HG02884 (cell line): ENCODE data around the gene MAPK7.
A peak's percentile ranks its signal among the peaks of the same experiment; 100 is the strongest.

ENCODE experiments used
- ATAC-seq: cut with Tn5 transposase; IDR thresholded peaks from one replicate; pipeline ENCODE4 v1.9.1; 2021; ENCODE audit warnings: mild to moderate bottlenecking, moderate library complexity; ENCODE audit not compliant: unreplicated experiment

The MAPK7 gene

DNA sequence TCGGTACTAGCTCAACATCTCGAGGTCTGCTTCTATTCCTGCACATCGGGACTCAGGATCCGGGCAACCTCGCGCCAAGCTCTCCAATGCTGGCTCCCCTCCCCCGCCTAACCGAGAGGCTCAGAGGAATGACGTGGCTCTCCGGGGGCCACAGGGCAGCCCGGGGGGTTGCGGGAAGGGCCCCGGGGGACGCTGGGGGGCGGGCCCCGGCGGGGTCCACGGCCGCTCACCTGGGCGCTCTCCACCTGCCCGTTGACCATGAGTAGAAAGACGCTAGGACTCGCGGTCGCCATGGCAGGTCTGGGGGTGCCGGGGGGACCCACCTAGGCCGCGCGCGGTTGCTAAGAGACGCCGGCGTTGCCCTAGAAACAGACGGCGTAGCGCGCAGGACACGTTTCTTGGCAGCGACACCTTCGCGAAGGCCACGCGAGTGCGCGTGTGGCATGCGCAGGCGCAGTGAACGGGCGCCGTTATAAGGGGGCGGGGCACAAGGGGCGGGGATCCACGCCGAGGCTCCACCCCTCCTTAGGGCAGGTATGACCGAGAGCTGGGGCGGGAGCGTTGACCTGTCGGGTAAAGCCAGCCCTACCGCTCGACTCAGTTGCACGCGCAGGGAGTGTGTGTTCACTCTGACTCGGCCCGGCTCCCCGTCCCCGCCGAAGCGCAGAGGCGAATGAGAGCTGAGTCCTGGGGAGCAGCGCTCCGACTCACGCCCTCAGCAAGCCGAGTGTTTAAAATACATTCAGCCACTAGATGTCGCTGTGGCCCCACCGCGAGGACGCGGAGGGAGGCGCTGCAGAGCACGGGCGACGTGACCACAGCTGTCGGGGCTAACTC is 15.8 kb upstream of the MAPK7 start, which contains the start of gene B9D1:
B9D1 (minus strand) TSS at position 447 of the 837 bp plus-strand sequence; CDS start at position 293, 154 bp downstream.
- peak; percentile 64 for ATAC-seq

DNA sequence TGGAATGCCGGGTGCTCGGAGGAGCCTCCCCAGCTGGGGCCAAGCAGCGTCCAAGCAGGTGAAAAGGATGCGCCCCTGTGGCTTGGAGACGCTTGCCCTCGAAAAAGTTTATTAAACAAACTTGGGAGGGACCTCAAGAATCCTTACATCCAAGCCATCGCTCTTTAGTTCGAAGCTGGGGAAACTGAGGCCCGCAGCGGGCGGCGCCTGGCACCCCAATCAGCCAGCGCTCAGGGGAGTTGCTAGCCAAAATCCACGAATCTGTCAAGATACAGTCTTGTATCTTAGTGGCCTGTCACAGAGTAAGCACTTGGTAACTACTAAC is 15.2 kb upstream of the MAPK7 start:
- no peak for ATAC-seq

DNA sequence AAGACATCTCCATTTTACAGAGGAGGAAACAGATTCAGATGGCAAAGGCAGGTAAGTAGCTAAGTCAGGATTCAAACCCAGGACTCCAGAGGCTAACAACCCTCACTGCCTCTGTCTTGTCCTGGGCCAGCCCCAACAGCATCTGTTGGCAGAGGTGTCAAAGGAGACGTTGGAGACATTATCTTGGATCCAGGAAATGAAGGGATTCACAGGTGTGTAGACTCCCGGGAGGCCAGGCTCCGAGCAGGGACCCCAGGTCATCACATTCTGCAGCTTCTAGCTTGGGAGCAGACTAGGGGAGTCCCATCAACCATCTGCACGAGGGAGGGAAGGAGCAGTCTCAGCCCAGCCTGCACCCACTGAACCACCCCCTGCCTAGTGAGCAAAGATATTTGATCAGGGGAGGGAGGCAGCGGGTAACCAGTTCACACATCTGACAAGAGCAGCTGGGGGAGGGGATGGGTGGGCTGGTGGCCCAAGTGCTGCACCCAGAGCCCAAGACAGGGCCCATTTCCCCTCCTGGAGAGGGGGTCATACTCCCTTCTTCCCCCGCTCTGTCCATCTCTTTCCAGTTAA is 14.8 kb upstream of the MAPK7 start:
- no peak for ATAC-seq

DNA sequence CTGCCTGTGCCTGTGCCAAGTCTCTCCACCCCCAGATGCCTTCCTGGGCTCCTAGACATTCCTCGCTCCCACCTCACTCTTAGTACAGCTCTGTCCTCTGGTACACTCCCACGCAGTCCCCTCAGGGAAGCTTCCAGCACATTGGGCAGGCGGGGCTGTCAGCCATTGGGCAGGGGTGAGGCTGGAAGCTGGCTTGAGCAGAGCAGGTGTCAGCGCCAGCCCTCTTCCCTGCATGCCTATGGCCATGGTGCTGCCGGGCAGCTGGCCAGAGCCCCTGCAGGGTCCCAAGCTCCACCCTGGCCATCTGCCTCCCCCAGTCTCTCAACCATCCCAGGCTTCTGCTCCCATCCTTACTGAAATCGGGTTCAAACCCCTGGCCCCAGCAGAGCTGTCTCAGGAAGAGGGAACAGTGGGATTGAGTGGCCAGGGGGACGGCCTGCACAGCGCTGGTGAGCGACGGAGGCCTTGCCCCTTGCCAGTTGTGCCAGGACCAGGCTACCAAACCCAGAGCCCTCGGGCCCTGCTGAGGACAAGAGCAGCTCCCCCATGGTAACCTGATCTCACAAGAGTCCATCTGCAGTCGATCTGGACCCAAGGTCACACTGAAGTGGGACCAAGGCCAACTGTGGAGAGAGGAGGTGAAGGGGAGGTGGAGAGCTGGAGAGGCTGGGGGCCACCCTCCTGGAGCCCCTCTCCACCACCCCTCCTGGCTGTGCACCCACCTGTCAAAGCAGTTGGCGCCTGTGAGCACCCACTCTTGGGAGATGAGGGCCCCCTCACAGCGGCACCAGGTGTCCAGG is 13.4 kb upstream of the MAPK7 start:
- no peak for ATAC-seq

DNA sequence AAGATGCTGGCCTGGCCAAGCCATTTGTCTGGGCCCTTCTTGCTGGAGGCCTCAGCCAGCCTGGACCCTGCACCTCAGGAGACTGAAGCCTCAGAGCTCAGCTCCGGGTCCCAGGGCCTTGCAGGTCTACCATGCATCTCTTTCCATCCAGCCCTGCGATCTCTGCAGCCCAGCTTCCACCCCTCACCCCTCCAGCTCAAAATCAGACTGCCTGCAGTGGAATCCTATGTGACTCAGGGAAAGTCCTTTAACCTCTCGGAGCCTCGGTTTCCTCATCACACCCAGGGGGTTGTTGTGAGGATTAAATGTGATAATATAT is 12.8 kb upstream of the MAPK7 start:
- ATAC-seq, result no peak

DNA sequence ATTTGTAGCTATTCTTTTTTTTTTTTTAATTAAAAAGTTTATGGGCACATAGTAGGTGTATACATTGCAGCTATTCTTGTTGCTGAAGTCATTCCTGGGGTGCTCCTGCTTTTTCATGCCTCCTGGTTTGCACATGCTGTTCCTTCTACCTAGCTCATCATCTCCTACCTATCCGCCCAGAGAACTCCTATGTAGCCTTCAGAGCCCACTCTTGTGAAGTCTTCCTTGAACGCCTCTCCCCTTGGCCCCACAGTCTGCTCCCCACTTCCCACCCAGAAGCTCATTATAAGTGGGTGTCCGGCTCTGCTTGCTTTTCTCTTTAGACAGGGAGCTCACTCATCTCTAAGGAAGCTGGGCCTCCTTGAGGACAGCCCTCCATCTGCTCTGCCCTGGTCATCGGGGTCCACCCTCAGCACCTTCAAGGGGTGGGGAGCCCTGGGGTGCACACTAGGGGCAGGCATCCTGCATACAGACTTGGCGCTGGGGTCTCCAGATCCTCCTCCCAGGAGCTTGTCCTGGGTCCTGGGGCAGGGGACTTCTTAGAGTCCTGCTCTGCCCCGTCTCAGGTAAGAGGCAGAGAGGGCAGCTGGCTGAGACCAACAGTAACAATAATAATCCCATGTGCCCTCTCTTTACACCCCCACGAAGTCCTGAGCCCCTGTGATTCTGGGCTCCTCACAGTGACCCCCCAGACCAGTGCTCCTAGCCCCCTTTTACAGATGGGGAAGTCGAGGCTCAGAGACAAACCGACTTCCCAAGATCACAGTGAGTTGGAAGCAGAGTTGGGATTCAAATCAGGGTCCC is 12.3 kb upstream of the MAPK7 start:
- ATAC-seq, result no peak

DNA sequence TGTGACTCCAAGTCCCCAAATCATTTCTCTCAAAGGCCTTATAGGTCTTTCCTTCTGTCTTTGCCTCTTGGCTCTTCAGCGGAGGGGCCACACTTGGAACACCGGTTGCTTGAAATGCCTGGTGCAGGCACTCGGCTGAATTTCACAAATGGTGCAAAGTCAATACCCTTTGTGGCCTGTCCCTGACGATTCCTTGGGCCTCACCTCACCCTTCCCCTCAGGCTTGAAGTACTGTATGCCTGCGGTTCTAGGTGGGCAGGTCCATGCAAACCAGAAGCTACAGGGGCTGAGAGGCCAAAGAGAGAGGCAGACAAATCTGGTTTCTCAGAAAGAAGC is 11.7 kb upstream of the MAPK7 start:
- ATAC-seq, result no peak

DNA sequence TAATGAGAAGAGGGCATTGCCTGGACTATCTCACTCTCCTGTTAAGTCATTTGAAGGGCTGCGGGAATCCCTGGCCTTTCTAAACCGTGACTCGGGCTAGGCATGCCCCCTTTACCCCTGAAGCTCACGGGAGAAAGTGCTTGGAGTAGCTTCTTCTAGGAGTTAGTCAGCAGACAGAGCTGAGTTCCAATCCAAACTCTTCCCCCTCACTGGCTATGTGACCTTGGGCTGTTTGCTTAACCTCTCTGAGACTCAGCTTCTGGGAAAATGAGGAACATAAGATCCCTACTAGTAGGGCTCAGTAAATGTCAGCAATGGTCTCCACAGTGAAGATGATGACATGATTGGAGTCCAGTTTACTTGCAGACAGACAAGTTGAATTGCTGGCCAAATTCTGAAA is 10.1 kb upstream of the MAPK7 start:
- no peak for ATAC-seq

DNA sequence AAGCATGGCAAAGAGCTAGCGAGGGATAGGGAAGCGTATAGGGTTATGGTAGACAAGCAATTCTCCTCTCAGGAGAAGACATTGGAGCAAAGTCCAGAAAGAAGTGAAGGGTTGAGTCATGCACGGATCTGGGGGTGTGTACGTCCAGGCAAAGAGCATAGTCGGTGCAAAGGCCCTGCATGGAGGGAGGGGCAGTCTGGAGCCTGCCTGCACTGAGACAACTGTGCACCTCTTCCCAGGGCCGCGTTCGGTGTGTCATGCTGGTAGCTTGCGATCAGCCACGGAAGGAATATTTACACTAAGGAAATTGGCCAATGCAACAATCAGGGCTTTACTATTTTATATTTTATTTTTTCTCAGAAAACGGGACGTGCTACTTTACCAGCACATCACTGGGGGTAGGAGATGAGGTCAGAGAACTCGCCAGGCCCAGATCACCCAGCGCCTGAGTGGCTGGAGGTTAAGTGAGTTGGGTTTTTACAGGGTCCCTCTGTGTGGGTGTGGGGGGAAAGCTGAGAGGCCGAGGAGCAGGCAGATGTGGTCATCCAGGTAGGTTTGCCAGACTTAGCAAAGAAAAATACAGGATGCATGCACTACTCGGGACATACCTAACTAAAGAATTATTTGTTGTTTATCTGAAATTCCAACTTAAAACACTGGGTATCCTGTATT is 9.1 kb upstream of the MAPK7 start:
- ATAC-seq, result no peak

DNA sequence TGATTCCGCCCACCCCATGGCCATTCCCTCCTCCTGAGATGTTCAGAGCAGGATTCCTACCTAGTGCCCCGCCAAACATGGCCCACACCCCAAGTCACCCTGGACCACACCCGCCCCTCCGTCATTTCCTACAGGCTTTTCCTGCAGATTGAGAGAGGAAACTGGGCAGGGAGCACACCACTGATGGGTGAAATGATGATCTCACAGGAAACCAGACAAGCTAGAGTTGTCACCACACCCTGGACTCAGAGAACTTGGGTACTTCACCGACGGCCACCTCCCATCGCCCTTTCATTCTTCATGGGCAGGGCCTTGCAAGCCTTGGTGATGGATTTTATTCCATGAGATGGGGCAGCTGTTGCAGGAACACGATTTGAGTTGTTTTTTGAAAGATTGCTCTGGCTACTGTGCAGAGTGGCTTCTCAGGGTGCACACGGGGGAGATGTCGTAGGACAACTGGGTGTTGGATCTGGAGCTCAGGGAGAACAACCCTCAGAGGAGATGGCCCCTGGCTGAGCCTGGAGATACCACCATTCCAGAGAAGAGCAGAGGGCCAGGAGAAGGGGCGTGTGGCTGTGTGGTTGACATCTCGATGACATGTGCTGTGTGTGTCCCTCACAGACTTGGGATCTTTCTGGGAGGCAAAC is 8.3 kb upstream of the MAPK7 start:
- ATAC-seq, result no peak

DNA sequence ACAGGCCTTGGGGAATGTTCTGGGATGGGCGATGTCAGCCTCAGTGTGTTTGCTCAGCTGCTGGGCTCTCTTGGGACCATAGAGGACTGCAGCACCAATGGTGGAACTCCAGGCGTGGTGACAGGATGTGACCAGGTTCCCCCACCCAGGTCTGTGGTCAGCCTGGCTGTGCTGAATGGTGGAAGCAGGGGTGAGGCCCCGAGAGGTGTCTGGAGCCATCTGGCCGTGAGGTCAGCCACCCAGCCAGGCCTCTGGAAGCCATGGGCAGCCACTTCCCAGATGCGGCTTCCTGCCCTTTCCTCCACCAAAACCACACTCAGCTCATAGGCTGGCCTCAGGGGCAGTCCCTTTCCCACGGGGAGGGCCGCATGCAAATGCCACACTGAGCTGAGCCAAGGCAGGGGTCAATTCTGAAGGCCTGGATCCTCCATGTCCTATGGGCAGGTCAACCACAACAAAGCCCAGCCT is 7.8 kb upstream of the MAPK7 start:
- ATAC-seq, result no peak

DNA sequence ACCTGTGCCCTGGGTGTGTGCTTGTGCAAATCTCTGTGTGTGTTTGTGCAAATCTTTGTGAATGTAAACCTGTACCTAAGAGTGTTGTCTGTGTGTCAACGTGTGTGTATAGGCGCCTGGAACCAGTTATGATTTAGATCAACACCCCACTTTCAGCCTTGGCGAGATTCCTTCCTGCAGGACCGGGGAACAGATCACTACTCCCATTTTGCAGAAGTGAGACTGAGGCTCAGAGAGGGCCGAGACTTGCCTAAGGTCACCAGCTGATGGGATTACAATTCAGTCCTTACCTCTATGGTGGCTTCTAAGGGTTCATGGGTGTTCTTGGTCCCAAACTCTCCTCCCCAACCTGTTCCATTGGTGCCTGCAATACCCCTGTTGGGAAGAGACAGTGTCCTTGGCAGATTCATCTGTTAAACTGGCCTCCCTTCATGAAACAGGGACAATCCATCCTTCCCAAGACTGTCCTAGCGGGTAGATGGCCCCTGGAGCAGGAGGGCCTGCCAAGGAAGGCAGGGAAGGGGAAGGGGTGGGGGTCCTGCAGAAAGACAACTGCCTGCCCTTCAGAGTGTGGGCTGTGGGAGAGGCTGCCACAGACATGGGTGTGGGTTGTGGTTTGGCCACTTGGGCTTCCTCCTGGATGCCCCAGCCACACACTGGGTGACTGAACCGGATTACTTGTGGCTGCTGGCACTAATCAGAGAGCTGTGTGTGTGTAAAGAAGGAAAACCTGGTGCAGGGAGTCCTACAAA is 6.9 kb upstream of the MAPK7 start:
- no peak for ATAC-seq

DNA sequence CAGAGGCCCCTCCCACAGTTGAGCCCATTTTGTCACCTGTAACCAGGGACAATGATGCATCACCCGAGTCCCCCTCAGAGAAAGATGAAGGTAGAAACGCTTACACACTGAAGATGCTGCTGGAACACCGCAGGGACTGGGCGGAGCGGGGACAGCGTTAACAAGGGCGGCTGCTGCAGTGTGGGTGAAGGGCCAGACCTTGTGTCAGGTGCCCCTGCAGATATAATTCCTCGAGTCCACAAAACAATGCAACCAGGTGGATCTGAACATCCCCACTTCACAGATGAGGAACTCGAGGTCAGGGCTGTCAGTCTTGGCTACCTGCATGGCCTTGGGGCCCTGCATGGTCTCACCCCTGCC is 6.3 kb upstream of the MAPK7 start:
- no peak for ATAC-seq

DNA sequence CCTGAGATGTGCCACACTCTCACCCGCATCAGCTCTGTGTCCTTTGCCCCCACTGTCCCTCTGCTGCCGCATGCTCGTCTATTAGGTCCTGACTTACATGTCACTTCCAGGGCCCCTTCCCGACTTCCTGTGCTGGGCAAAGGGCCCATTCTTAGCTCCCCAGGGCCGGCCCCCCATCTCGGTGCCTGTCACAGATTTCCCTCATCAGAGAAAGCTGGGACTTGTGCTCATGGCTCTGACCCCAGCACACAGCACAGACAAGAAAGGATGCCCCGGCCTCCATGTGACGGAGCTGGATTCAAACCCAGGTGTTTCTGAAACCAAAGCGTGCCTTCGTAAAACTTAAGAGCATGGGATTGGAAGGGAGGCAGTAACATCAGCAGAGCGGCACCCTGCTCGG is 5.9 kb upstream of the MAPK7 start:
- ATAC-seq, result no peak

DNA sequence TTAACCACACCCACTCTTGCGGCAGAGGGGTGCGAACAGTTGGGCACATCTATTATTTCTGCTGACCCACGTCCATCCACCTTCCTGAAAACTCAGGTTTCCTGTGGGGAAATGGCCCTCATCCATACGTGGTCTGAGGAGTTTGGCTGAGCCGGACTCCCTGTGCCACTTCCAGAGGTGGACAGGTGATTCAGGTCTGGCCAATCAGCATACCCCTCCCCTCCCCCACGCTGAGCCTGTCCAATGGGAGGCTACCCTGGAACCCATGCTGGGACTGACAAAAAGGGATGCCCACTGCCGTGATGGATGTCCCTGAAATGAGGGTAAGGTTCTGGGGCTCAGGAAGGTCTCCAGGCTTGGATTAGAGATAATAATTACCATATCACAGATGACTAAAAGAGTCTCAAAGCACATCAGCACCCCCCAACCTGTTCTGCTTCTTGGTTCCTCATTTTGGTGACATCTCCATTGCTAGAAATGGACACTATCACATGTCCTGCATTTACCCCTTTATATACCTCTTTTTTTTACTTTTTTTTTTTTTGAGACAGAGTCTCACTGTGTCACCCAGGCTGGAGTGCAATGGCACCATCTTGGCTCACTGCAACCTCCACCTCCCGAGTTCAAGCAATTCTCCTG is 5.3 kb upstream of the MAPK7 start:
- ATAC-seq, result no peak

DNA sequence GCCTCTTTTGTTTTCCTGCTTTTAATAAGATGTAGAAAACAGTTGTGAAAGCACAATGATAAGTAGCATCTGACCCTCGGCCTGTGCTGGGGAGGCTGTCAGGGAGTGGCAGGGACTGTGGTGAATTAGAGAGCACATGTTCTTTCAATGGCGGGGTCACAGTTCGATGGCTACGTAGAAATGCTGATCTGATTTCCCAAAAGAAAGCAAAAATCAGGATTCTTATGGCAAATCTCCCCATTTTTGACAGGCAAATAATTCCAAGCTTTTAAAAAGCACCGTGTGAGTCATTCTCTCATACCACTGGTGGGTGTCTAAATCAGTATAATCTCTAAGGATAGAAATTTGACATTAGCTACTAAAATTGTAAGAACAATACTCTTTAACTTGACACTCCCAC is 4.2 kb upstream of the MAPK7 start:
- ATAC-seq, result no peak

DNA sequence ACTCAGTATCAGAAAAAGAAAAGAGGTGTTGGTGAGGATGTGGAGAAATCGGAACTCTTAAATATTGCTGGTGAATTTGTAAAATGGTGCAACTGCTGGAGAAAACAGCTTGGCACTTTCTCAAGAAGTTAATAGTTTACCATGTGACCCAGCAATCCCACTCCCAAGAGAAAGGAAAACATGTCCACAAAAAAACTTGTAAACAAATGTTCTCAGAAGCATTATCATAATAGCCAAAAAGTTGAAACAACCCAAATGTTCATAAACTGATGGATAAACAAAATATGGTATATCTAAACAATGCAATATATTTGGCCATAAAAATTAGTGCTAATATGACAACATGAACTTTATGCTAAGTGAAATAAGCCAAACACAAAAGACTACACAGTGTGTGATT is 2.6 kb upstream of the MAPK7 start:
- ATAC-seq, result no peak

DNA sequence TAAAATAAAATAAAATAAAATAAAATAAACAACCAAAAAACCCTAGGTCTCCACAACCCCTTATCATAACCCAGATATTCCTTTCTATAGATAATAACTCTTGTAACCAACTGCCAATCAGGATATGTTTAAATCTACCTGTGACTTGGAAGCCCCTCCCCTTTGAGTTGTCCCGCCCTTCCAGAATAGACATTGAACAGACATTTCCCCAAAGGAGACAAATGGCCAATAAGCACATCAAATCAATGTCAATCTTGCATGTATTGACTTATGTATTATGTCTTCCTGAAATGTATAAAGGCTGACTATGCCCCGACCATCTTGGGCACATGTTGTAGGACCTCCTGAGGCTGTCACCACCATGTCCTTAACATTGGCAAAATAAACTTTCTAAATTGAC is 1.5 kb upstream of the MAPK7 start:
- no peak for ATAC-seq
